ENCODE measurements around the gene UBASH3A.

- TF ChIP-seq, protein P1, sequence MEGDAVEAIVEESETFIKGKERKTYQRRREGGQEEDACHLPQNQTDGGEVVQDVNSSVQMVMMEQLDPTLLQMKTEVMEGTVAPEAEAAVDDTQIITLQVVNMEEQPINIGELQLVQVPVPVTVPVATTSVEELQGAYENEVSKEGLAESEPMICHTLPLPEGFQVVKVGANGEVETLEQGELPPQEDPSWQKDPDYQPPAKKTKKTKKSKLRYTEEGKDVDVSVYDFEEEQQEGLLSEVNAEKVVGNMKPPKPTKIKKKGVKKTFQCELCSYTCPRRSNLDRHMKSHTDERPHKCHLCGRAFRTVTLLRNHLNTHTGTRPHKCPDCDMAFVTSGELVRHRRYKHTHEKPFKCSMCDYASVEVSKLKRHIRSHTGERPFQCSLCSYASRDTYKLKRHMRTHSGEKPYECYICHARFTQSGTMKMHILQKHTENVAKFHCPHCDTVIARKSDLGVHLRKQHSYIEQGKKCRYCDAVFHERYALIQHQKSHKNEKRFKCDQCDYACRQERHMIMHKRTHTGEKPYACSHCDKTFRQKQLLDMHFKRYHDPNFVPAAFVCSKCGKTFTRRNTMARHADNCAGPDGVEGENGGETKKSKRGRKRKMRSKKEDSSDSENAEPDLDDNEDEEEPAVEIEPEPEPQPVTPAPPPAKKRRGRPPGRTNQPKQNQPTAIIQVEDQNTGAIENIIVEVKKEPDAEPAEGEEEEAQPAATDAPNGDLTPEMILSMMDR (IDR thresholded peaks at IDR 0.05) = no peak
- TF ChIP-seq POLR2A (IDR thresholded peaks at IDR 0.05) = no peak
Observed at GRCh38 chr21:42384156-42384945, 19.4 kb upstream of the UBASH3A start.
